Progenitor cell of endocrine pancreas (in vitro differentiated cells): ENCODE measurements around the gene VSIG4. TPM values are rescaled to one million over a fixed set of nuclear protein-coding genes. Genes with fewer than 3 reads are reported as not detected.

Experiments used
- DNase-seq: peaks from one replicate; pipeline ENCODE4 v3.0.0; 2021; ENCODE audit warnings: low spot score; ENCODE audit not compliant: unreplicated experiment
- H3K27ac Mint-ChIP-seq: 2 replicates; pipeline ENCODE4 v1.8.0; 2021; ENCODE audit warnings: mild to moderate bottlenecking, moderate library complexity, mixed read lengths
- H3K27me3 Mint-ChIP-seq: 2 replicates; pipeline ENCODE4 v1.8.0; 2021; ENCODE audit warnings: mixed read lengths
- H3K36me3 Mint-ChIP-seq: 2 replicates; pipeline ENCODE4 v1.8.0; 2022; ENCODE audit warnings: mixed read lengths; ENCODE audit not compliant: insufficient read depth
- H3K4me1 Mint-ChIP-seq: 2 replicates; pipeline ENCODE4 v1.8.0; 2021; ENCODE audit warnings: low read depth, mixed read lengths
- H3K4me3 Mint-ChIP-seq: 2 replicates; pipeline ENCODE4 v1.8.0; 2021; ENCODE audit warnings: low read depth, mild to moderate bottlenecking, moderate library complexity, mixed read lengths
- H3K9me3 Mint-ChIP-seq: 2 replicates; pipeline ENCODE4 v1.8.0; 2021; ENCODE audit warnings: low read depth, mixed read lengths
- total RNA-seq: library from RNA; stranded (reverse); gene quantifications from 2 replicates; pipeline ENCODE4 v1.2.1, GENCODE V29; 2021
- TF ChIP-seq, protein P1 (sequence below): fragments of 200-600 bp; sonication (generic); IDR thresholded peaks from one replicate; pipeline ENCODE4 v1.5.0; 2021; ENCODE audit warnings: antibody characterized with exemption, mild to moderate bottlenecking; ENCODE audit not compliant: unreplicated experiment

VSIG4 gene
- total RNA-seq, 1 donor from 2014 or later: not detected

DNA sequence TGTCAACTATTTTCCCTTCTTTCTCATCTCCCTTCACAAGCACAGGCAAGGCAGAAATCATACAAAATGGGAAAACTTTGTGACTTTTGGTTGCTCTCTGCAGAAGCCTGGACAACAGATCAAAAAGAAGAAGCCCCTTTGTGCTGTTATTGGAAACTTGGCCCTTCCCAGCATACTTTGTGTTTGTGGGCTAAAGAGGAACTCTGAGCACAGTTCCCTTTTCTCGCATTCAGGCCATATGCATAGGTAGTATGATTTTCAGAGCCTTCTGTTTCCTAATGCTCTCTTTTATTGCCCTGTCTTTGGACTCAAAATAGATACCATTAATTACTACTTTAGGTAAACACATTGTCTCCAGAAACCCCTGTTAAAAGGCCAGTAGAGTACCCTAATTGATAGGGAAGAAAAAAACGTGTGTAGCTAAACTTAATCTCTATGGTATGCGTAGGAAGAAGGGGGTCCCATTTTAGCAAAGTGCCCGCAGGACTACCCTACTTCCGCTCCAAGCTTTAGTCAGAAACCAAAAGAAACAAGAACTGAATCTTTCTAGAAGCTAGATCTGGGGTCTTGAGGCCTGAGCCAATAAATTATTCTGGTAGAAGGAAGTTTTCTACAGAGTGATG is 26.6 kb downstream of the VSIG4 start:
- Mint-ChIP-seq H3K27ac (no peak overlapping the region), H3K27me3 (no peaks in the 10 kb centered on the region), H3K4me1 (peaks cover 4% of the 10 kb centered on the region), H3K4me3 (no peak overlapping the region), H3K9me3 (peaks cover 12% of the 10 kb centered on the region), H3K36me3 (no peaks in the 10 kb centered on the region)
- DNase-seq: no peak
- TF ChIP-seq, protein P1, sequence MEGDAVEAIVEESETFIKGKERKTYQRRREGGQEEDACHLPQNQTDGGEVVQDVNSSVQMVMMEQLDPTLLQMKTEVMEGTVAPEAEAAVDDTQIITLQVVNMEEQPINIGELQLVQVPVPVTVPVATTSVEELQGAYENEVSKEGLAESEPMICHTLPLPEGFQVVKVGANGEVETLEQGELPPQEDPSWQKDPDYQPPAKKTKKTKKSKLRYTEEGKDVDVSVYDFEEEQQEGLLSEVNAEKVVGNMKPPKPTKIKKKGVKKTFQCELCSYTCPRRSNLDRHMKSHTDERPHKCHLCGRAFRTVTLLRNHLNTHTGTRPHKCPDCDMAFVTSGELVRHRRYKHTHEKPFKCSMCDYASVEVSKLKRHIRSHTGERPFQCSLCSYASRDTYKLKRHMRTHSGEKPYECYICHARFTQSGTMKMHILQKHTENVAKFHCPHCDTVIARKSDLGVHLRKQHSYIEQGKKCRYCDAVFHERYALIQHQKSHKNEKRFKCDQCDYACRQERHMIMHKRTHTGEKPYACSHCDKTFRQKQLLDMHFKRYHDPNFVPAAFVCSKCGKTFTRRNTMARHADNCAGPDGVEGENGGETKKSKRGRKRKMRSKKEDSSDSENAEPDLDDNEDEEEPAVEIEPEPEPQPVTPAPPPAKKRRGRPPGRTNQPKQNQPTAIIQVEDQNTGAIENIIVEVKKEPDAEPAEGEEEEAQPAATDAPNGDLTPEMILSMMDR: no peak

DNA sequence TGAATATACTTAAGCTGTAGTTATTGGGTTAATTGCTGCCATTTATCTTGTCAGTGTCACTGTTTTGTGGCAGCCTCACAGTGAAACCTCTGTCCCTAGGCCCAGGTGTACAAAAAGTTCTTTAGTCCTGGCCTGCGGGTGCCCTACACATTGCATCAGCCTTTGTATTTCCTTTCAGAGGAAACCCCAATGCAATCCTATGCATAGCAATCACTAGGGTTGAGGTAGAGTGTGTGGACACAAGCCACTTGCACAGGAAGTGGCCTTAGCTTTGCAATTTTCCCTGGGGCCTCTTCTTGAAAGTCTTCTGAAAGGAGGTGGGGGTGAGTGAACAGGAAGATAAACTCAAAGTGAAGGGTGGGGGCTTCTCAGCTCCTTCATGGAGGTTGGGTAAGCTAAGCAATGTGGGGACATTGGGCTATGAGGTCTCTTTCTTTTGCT is 27.8 kb downstream of the VSIG4 start:
- no peak for DNase-seq
- no peak overlapping the region for H3K4me3 Mint-ChIP-seq
- no peak overlapping the region for H3K27ac Mint-ChIP-seq
- peaks cover 12% of the 10 kb centered on the region for H3K9me3 Mint-ChIP-seq
- peaks cover under 1% of the 10 kb centered on the region for H3K4me1 Mint-ChIP-seq
- no peaks in the 10 kb centered on the region for H3K36me3 Mint-ChIP-seq
- TF ChIP-seq, protein P1: no peak
- H3K27me3 Mint-ChIP-seq: no peaks in the 10 kb centered on the region

DNA sequence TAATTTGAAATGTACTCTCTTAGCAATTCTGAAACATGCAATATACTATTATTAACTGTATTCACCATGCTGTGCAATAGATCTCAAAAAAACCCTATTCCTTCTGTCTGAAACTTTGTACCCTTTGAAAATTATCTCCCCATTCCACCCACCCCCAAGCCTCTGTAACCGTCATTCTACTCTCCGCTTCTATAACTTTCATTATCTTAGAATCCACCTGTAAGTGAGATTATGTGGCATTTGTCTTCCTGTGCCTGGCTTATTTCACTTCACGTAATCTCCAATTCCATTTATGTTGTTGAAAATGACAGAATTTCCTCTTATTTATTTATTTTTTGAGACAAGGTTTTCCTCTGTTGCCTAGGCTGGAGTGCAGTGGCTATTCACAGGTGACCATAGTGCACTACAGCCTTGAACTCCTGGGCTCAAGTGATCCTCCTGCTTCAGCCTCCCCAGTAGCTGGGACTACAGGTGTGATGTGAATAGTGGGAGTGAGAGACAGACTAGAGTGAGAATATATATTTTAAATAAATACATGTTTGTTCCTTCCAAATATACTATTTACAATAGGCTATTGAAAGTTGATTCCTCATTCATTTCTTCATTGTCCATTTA is 30.5 kb downstream of the VSIG4 start:
- Mint-ChIP-seq H3K9me3 (peaks cover 21% of the 10 kb centered on the region), H3K36me3 (no peaks in the 10 kb centered on the region), H3K4me3 (no peak overlapping the region), H3K27me3 (no peaks in the 10 kb centered on the region), H3K4me1 (no peaks in the 10 kb centered on the region), H3K27ac (no peak overlapping the region)
- no peak for DNase-seq
- TF ChIP-seq, protein P1: no peak

DNA sequence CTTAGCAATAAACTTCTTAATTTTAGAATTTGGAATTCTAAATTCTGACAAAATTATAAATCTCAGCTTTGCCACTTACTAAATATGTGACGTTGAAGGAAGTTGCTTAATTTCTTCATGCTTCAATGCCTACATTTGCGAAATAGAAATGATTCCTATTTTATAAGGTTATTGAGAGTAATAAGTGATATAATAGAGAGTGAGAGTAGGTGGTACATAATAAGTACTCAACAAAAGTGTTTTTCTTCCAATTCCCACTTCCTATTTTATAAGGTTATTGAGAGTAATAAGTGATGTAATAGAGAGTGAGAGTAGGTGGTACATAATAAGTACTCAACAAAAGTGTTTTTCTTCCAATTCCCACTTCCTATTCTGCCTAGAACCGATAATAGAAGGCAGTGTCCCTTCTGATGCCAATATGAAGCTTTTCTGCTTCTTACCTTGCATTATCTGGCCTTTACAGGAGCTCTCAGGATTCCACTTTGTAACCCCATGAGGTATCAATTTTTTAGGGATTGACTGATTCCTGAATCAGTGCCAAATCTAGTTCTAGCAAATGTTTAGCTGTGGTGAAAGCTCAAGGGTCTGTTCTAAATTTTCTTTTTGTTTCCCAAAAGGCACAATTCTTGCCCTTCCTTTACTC is 31.4 kb downstream of the VSIG4 start:
- Mint-ChIP-seq H3K4me3 (no peak overlapping the region), H3K36me3 (no peaks in the 10 kb centered on the region), H3K27me3 (no peaks in the 10 kb centered on the region), H3K9me3 (peaks cover 17% of the 10 kb centered on the region), H3K27ac (no peak overlapping the region), H3K4me1 (no peaks in the 10 kb centered on the region)
- TF ChIP-seq, protein P1: no peak
- no peak for DNase-seq

DNA sequence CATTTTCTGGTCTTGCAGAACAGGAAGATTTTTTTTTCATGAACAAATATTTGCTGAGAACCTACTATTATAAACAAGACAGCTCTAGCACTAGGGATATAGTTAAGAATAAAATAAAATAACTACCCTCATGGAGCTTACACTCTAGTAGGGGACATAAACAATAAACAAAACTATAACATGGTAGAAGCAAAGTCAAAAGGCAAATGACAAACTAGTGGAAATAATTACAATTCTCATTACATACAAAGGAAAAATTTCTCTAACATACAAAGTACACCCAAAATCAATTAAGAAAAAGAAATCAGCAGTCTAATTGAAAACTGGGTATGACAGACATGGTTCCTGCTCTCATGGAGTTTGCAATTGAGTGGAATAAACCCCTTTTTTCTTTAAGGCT is 32.0 kb downstream of the VSIG4 start:
- no peaks in the 10 kb centered on the region for H3K27me3 Mint-ChIP-seq
- no peak for DNase-seq
- no peaks in the 10 kb centered on the region for H3K4me1 Mint-ChIP-seq
- H3K9me3 Mint-ChIP-seq: peaks cover 16% of the 10 kb centered on the region
- H3K4me3 Mint-ChIP-seq: no peak overlapping the region
- no peaks in the 10 kb centered on the region for H3K36me3 Mint-ChIP-seq
- H3K27ac Mint-ChIP-seq: no peak overlapping the region
- TF ChIP-seq, protein P1: no peak
